ENCODE results near the gene SLC2A5.

Gene SLC2A5

GRCh38 chr1:9061252-9061960 lies 8.0 kb downstream of the SLC2A5 start:
- DNase-seq = no peak

GRCh38 chr1:9059891-9060744 lies 9.3 kb downstream of the SLC2A5 start:
- DNase-seq = no peak

- DNase-seq = no peak
Observed at GRCh38 chr1:9058465-9058864, 11.0 kb downstream of the SLC2A5 start.

- no peak for DNase-seq
Observed at GRCh38 chr1:9057851-9058250, 11.6 kb downstream of the SLC2A5 start.

GRCh38 chr1:9052272-9053049 lies 17.0 kb downstream of the SLC2A5 start:
- no peak for DNase-seq

- DNase-seq = no peak
Observed at GRCh38 chr1:9051379-9051778, 18.1 kb downstream of the SLC2A5 start.

GRCh38 chr1:9050803-9051202 lies 18.6 kb downstream of the SLC2A5 start:
- no peak for DNase-seq

- DNase-seq = no peak
Observed at GRCh38 chr1:9048551-9048950, 20.9 kb downstream of the SLC2A5 start.

- DNase-seq = no peak
Observed at GRCh38 chr1:9047019-9047418, 22.4 kb downstream of the SLC2A5 start.

- DNase-seq = no peak
Observed at GRCh38 chr1:9045861-9046510, 23.4 kb downstream of the SLC2A5 start.

- no peak for DNase-seq
Observed at GRCh38 chr1:9044236-9044635, 25.2 kb downstream of the SLC2A5 start.

- DNase-seq = no peak
Observed at GRCh38 chr1:9042272-9042671, 27.2 kb downstream of the SLC2A5 start.

- no peak for DNase-seq
Observed at GRCh38 chr1:9041116-9041779, 28.2 kb downstream of the SLC2A5 start.

GRCh38 chr1:9040659-9041030 lies 28.8 kb downstream of the SLC2A5 start:
- DNase-seq = no peak

- DNase-seq = no peak
Observed at GRCh38 chr1:9039761-9040658, 29.4 kb downstream of the SLC2A5 start.

GRCh38 chr1:9038881-9039760 lies 30.3 kb downstream of the SLC2A5 start:
- DNase-seq = no peak

- no peak for DNase-seq
Observed at GRCh38 chr1:9038338-9038650, 31.1 kb downstream of the SLC2A5 start.

GRCh38 chr1:9037476-9038337 lies 31.7 kb downstream of the SLC2A5 start:
- no peak for DNase-seq

GRCh38 chr1:9035226-9035625 lies 34.2 kb downstream of the SLC2A5 start:
- DNase-seq = no peak

- no peak for DNase-seq
Observed at GRCh38 chr1:9033363-9033762, 36.1 kb downstream of the SLC2A5 start.
